ENCODE data around the gene TPRKB. TPM values are rescaled to one million over a fixed set of nuclear protein-coding genes. Genes with fewer than 3 reads are reported as not detected.

The TPRKB gene
- total and polyA plus RNA-seq, 9 of the 15 experiments (the other 6 are each of a cell fraction or from before 2014, with no cell fraction given) = 55.6 to 250 (median 112) TPM

- TF ChIP-seq TFE3 (CRISPR knock-in tag; IDR thresholded peaks at IDR 0.05) = no peak
- no peak for TF ChIP-seq NFE2 (IDR thresholded peaks at IDR 0.05; ENCODE audit: low read depth)
- no peak for TF ChIP-seq THRAP3 (IDR thresholded peaks at IDR 0.05; ENCODE audit: borderline replicate concordance)
Observed at GRCh38 chr2:73708527-73708926, 28.6 kb downstream of the TPRKB start (continued).

- Histone ChIP-seq H3K4me1 (replicated peaks in 1 of 2; ENCODE audit: control insufficient read depth in 2 of 2, insufficient read depth in 2 of 2, low read length in 2 of 2) (peaks cover 7 to 12% of the 10 kb centered on the region in 2 experiments; a peak in 4 of 5 replicates), H3K27me3 (ENCODE audit: control insufficient read depth in 2 of 2, insufficient read depth in 2 of 2, low read length in 2 of 2) (peaks cover 2 to 10% of the 10 kb centered on the region in 2 experiments; a peak in 2 of 5 replicates), H3K9me3 (replicated peaks; ENCODE audit: control insufficient read depth, insufficient read depth, low read depth, low read length) (no peaks in the 10 kb centered on the region), H4K20me1 (replicated peaks; ENCODE audit: control insufficient read depth, insufficient read depth, low read length) (no peaks in the 10 kb centered on the region; the same call in 1 of the 2 replicates), H3K9me1 (ENCODE audit: control insufficient read depth, insufficient read depth, low read length) (no peaks in the 10 kb centered on the region), H3K36me3 (ENCODE audit: control insufficient read depth, insufficient read depth, low read length) (no peaks in the 10 kb centered on the region), H2AFZ (ENCODE audit: low read depth, low read length) (no peak overlapping the region), H3K9ac (ENCODE audit: insufficient read depth in 1 of 2, low read depth in 2 of 2, low read length in 2 of 2) (no peak overlapping the region), H3K27ac (ENCODE audit: extremely low read depth, low read depth, low read length) (no peak overlapping the region), H3K4me2 (ENCODE audit: insufficient read depth, low read length) (no peak overlapping the region), H3K79me2 (ENCODE audit: control insufficient read depth, insufficient read depth, low read length) (no peaks in the 10 kb centered on the region), H3K4me3 (no peak overlapping the region)
- 15% methylated on average over 2 of the region's 3 CpGs for WGBS (ENCODE audit: insufficient coverage, low coverage, missing lambda C conversion rate)
- DNase-seq (ENCODE audit: extremely low read depth in 1 of 4, low spot score in 3 of 4) (no peak), ATAC-seq (no peak), FAIRE-seq (no peak)
- ChIA-PET POLR2A (no interaction called here), CTCF (ENCODE audit: low intra/inter-chr PET ratio) (no interaction called here)
- in situ Hi-C loops (cut with MboI) (no loop called here), intact Hi-C loops (cut with micrococcal nuclease) (no loop called here)
- no TSS peak for BruUV-seq (replicated peaks)
- TF ChIP-seq FIP1L1 (IDR thresholded peaks at IDR 0.05; ENCODE audit: low read depth, low read length, poor library complexity, severe bottlenecking) (no peak), BRD9 (IDR thresholded peaks at IDR 0.05; ENCODE audit: low read depth, partially characterized antibody) (no peak)
Observed at GRCh38 chr2:73707636-73708035, 29.5 kb downstream of the TPRKB start.

Measured in K562 (cell line).